HepG2 (cell line): ENCODE measurements around the gene OSR1. TPM values are rescaled to one million over a fixed set of nuclear protein-coding genes. Genes with fewer than 3 reads are reported as not detected.
A peak's percentile ranks its signal among the peaks of the same experiment; 100 is the strongest.

ENCODE experiments used
- BCLAF1 ChIP-seq: fragments of 450-650 bp; IDR thresholded peaks from 2 replicates; pipeline ENCODE4 v1.6.1; 2017; ENCODE audit warnings: mild to moderate bottlenecking
- BRCA1 ChIP-seq: sonication (generic); formaldehyde crosslinking; IDR thresholded peaks from 2 replicates; pipeline ENCODE4 v1.4.0; 2020; ENCODE audit warnings: missing genetic modification reagents
- KIAA2018 ChIP-seq: sonication (generic); formaldehyde crosslinking; IDR thresholded peaks from 2 replicates; pipeline ENCODE4 v1.5.0; 2020; ENCODE audit warnings: mild to moderate bottlenecking, missing genetic modification reagents, borderline replicate concordance
- NR2F6 ChIP-seq, 2 experiments: IDR thresholded peaks; 2 replicates each; pipeline ENCODE4 v1.6.1; 2016; ENCODE audit warnings: antibody characterized with exemption in 1 of 2, mild to moderate bottlenecking in 1 of 2
- RXRA ChIP-seq: sonication (generic); formaldehyde crosslinking; IDR thresholded peaks from 2 replicates; pipeline ENCODE4 v1.5.1; 2020; ENCODE audit warnings: missing genetic modification reagents
- SOX6 ChIP-seq, 2 experiments: fragments of 450-650 bp in 1 of 2; sonication (generic) in 1 of 2; formaldehyde crosslinking in 1 of 2; IDR thresholded peaks; 2 replicates each; pipeline versions ENCODE4 v1.4.0 to v1.6.1; 2017 to 2020; ENCODE audit warnings: antibody characterized with exemption in 1 of 2, mild to moderate bottlenecking in 1 of 2, missing genetic modification reagents in 1 of 2
- SRSF9 ChIP-seq: fragments of 200-400 bp; formaldehyde crosslinking; IDR thresholded peaks from 2 replicates; pipeline ENCODE4 v1.6.1; 2018; ENCODE audit warnings: borderline replicate concordance, mild to moderate bottlenecking, low read depth, low read length; ENCODE audit not compliant: insufficient read depth, poor library complexity, severe bottlenecking
- ZNF121 ChIP-seq: sonication (generic); formaldehyde crosslinking; IDR thresholded peaks from 2 replicates; pipeline ENCODE4 v1.5.0; 2020; ENCODE audit warnings: mild to moderate bottlenecking, missing genetic modification reagents
- ZNF275 ChIP-seq: sonication (generic); formaldehyde crosslinking; IDR thresholded peaks from 2 replicates; pipeline ENCODE4 v1.8.0; 2022; ENCODE audit warnings: missing genetic modification reagents, mild to moderate bottlenecking, inconsistent platforms, borderline replicate concordance
- ZNF3 ChIP-seq: IDR thresholded peaks from 2 replicates; pipeline ENCODE4 v1.7.0; 2017; ENCODE audit warnings: inconsistent platforms
- ZNF577 ChIP-seq: sonication (generic); formaldehyde crosslinking; IDR thresholded peaks from 2 replicates; pipeline ENCODE4 v1.4.0; 2020; ENCODE audit warnings: mild to moderate bottlenecking, low read depth, missing genetic modification reagents, borderline replicate concordance
- ZNF772 ChIP-seq: sonication (generic); formaldehyde crosslinking; IDR thresholded peaks from 2 replicates; pipeline ENCODE4 v1.5.0; 2020; ENCODE audit warnings: mild to moderate bottlenecking, missing genetic modification reagents
- ZNF777 ChIP-seq: sonication (generic); formaldehyde crosslinking; IDR thresholded peaks from 2 replicates; pipeline ENCODE4 v1.4.0; 2020; ENCODE audit warnings: missing genetic modification reagents
- polyA plus RNA-seq, 8 experiments: library from polyadenylated mRNA; depleted of rRNA in 3 of 8; stranded (reverse) in 7 of 8; unstranded in 1 of 8; fragments of >200 nt; fragmentation: Illumina TruSeq in 4 of 8; extraction: Trizol in 4 of 8; gene quantifications; 2 replicates each; pipeline versions ENCODE4 v1.2.1 to v1.2.3, GENCODE V29; 2011 to 2016; ENCODE audit warnings: low read depth in 4 of 8, missing spikeins in 1 of 8, mixed read lengths in 1 of 8; ENCODE audit not compliant: insufficient read depth in 1 of 8
- total RNA-seq, 5 experiments: library from RNA; depleted of rRNA; stranded (reverse); fragments of >200 nt; fragmentation: Illumina TruSeq; extraction: Trizol; gene quantifications; 2 replicates each; pipeline ENCODE4 v1.2.3, GENCODE V29; 2016; ENCODE audit warnings: low read depth in 1 of 5

OSR1 gene
- total and polyA plus RNA-seq, 2 of the 13 experiments (the other 11 are each of a cell fraction or from before 2014, with no cell fraction given), result 0.63 to 1.1 TPM

- TF ChIP-seq BCLAF1 (no peak), ZNF777 (CRISPR knock-in tag) (peak; percentile 76), ZNF121 (CRISPR knock-in tag) (0 out of 2 replicates have a peak, but pooled peaks have one; percentile 40), SRSF9 (no peak), BRCA1 (CRISPR knock-in tag) (peak; percentile 84; the same call in 1 of the 2 replicates), KIAA2018 (CRISPR knock-in tag) (peak; percentile 64; the same call in 1 of the 2 replicates), NR2F6 (IDR thresholded peaks at IDR 0.05) (0 out of 2 replicates have a peak, but pooled peaks have one; percentile 11), NR2F6 (CRISPR knock-in tag; IDR thresholded peaks at IDR 0.05) (no peak; the same call in 1 of the 2 replicates), ZNF577 (no peak), ZNF3 (peak; percentile 59; the same call in 1 of the 2 replicates), RXRA (CRISPR knock-in tag) (peak; percentile 78), ZNF772 (no peak; the same call in none of the 2 replicates), ZNF275 (peak; percentile 96), SOX6 (IDR thresholded peaks at IDR 0.05) (no peak), SOX6 (CRISPR knock-in tag; IDR thresholded peaks at IDR 0.05) (peak; percentile 74)
Measured at GRCh38 chr2:19347619-19348562, 10.5 kb downstream of the OSR1 start (continued).
